ENCODE measurements around the gene INHBC.
"Not testable (repeated sequence)": the region's sequence is repeated elsewhere in the genome, so short reads cannot be mapped to it uniquely, and the experiment has no call there.

INHBC gene

GRCh38 chr12:57487597-57488401 is 53.2 kb downstream of the INHBC start, which contains the start of gene MARS1:
TSS of gene MARS1 (plus strand) at chr12:57488068. CDS start at chr12:57488091, 23 bp downstream.
- DNase-seq (ENCODE audit: insufficient read length, low spot score) (peak; percentile 88), FAIRE-seq (no peak)
- TF ChIP-seq POLR2A (IDR thresholded peaks at IDR 0.05; ENCODE audit: low read depth, low read length): peak; percentile 83

- FAIRE-seq (no peak), DNase-seq (ENCODE audit: insufficient read length, low spot score) (no peak)
- no peak for TF ChIP-seq POLR2A (IDR thresholded peaks at IDR 0.05; ENCODE audit: low read depth, low read length)
These were observed 54.0 kb downstream of the INHBC start for GRCh38 chr12:57488402-57489156.

GRCh38 chr12:57489157-57489641 is 54.6 kb downstream of the INHBC start:
- no peak for TF ChIP-seq POLR2A (IDR thresholded peaks at IDR 0.05; ENCODE audit: low read depth, low read length)
- FAIRE-seq (no peak), DNase-seq (ENCODE audit: insufficient read length, low spot score) (no peak)

GRCh38 chr12:57490126-57490525 is 55.5 kb downstream of the INHBC start:
- no peak for TF ChIP-seq POLR2A (IDR thresholded peaks at IDR 0.05; ENCODE audit: low read depth, low read length)
- FAIRE-seq (no peak), DNase-seq (ENCODE audit: insufficient read length, low spot score) (no peak)

GRCh38 chr12:57491393-57492280 is 57.1 kb downstream of the INHBC start:
- DNase-seq (ENCODE audit: insufficient read length, low spot score): no peak
- no peak for FAIRE-seq
- TF ChIP-seq POLR2A (IDR thresholded peaks at IDR 0.05; ENCODE audit: low read depth, low read length): no peak

- not testable (repeated sequence) for FAIRE-seq; DNase-seq (ENCODE audit: insufficient read length, low spot score)
These were observed 60.6 kb downstream of the INHBC start for GRCh38 chr12:57495051-57495701.

GRCh38 chr12:57496822-57497221 is 62.2 kb downstream of the INHBC start:
- FAIRE-seq (no peak), DNase-seq (ENCODE audit: insufficient read length, low spot score) (no peak)
- no peak for TF ChIP-seq POLR2A (IDR thresholded peaks at IDR 0.05; ENCODE audit: low read depth, low read length)

GRCh38 chr12:57497223-57498131 is 62.9 kb downstream of the INHBC start:
- no peak for TF ChIP-seq POLR2A (IDR thresholded peaks at IDR 0.05; ENCODE audit: low read depth, low read length)
- FAIRE-seq: no peak

GRCh38 chr12:57498132-57498502 is 63.5 kb downstream of the INHBC start:
- DNase-seq (ENCODE audit: insufficient read length, low spot score) (no peak), FAIRE-seq (no peak)
- no peak for TF ChIP-seq POLR2A (IDR thresholded peaks at IDR 0.05; ENCODE audit: low read depth, low read length)

More at GRCh38 chr12:57497223-57498131, 62.9 kb downstream of the INHBC start:
- no peak for DNase-seq (ENCODE audit: insufficient read length, low spot score)

GRCh38 chr12:57498571-57498970 is 64.0 kb downstream of the INHBC start:
- no peak for DNase-seq (ENCODE audit: insufficient read length, low spot score)
- no peak for TF ChIP-seq POLR2A (IDR thresholded peaks at IDR 0.05; ENCODE audit: low read depth, low read length)
- no peak for FAIRE-seq

GRCh38 chr12:57500213-57500612 is 65.6 kb downstream of the INHBC start:
- DNase-seq (ENCODE audit: insufficient read length, low spot score) (no peak), FAIRE-seq (no peak)
- no peak for TF ChIP-seq POLR2A (IDR thresholded peaks at IDR 0.05; ENCODE audit: low read depth, low read length)

Data from H54 (cell line).